Erythroblast (primary cell): ENCODE measurements around the gene ZNF516.

Source experiments
- GATA1 ChIP-seq: IDR thresholded peaks from 2 replicates; pipeline ENCODE4 v1.6.1; 2011; ENCODE audit warnings: low read depth, mild to moderate bottlenecking, control low read depth, low read length, moderate library complexity
- POLR2A ChIP-seq: IDR thresholded peaks from 2 replicates; pipeline ENCODE4 v1.6.1; 2011; ENCODE audit warnings: mild to moderate bottlenecking, low read length

GRCh38 chr18:76492669-76493212, 2.3 kb downstream of the ZNF516 start:
- TF ChIP-seq POLR2A = no peak
- no peak for TF ChIP-seq GATA1
